GM19193 (cell line): Measurements from ENCODE around the gene MARCO.

ENCODE experiments used
- POLR2A ChIP-seq: IDR thresholded peaks from 4 replicates; pipeline ENCODE4 v1.6.1; 2011; ENCODE audit not compliant: insufficient read depth, insufficient read length; ENCODE audit errors: extremely low read depth

Gene MARCO

GRCh38 chr2:118968042-118968441 lies 26.0 kb downstream of the MARCO start:
- no peak for TF ChIP-seq POLR2A

GRCh38 chr2:118968961-118969733 lies 27.2 kb downstream of the MARCO start:
- no peak for TF ChIP-seq POLR2A

- no peak for TF ChIP-seq POLR2A
Observed at GRCh38 chr2:118969734-118970395, 27.9 kb downstream of the MARCO start.

- TF ChIP-seq POLR2A = no peak
Observed at GRCh38 chr2:118970396-118971135, 28.6 kb downstream of the MARCO start.

DNA sequence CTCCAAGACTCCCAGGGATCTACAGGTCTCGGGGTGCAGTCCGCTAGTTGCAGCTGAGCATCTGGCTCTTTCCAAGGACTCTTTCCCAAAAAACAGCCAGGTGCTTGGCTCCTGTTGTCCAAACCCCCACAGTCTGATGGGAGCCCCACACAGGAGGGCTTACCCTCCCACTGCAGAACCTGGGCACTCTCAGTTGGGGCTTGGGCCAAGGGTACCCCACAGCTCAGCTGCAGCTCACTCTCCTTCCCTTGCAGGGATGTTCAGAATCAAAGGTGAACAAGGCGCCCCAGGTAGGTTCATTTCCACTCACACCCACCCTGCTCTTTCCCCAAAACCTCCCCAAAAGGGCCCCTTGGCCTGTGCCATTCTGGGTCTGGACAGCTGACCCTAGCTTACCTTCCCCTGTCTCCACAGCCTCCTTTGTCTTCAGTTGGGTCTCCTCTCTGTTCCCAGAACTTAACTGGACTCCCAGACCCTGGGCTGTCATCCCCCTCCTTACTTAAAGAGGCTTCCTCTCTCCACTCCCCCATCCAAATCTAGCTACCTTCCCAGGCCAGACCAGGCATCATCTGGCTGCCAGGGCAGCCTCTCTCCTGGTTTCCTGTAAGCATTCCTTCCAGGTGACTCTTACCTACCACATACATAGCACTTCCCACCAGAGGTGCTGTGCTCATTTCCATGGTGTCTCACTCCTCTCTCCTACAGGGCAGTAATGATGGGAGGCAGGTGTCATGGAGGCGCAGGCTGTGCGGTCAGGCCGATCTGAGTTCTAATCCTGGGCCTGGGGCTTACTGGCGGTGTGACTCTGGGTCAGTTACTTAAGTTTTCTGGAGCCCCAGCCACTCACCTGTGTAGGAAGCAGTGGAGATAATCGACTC lies 29.5 kb downstream of the MARCO start:
- TF ChIP-seq POLR2A = no peak

DNA sequence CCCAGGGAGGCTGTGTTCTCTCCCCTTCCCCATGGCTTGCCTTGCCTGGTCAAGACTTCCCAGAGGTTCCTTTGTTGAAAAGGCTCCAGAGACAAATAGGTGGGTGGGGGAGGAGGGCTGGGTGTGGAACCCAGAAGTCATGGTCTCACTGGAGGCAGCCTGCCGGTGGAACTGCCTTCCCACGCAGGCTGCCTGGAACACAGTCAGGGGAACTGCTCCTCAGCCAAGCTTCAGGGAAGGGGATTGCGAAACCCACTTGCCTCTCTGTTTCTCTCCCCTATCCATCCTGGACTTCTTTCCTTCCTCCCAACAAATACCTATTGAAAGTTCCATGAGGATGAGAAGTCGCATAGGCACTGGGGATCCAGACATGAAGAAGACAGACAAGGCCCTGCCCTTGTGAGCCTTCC lies 31.6 kb downstream of the MARCO start:
- TF ChIP-seq POLR2A = no peak

DNA sequence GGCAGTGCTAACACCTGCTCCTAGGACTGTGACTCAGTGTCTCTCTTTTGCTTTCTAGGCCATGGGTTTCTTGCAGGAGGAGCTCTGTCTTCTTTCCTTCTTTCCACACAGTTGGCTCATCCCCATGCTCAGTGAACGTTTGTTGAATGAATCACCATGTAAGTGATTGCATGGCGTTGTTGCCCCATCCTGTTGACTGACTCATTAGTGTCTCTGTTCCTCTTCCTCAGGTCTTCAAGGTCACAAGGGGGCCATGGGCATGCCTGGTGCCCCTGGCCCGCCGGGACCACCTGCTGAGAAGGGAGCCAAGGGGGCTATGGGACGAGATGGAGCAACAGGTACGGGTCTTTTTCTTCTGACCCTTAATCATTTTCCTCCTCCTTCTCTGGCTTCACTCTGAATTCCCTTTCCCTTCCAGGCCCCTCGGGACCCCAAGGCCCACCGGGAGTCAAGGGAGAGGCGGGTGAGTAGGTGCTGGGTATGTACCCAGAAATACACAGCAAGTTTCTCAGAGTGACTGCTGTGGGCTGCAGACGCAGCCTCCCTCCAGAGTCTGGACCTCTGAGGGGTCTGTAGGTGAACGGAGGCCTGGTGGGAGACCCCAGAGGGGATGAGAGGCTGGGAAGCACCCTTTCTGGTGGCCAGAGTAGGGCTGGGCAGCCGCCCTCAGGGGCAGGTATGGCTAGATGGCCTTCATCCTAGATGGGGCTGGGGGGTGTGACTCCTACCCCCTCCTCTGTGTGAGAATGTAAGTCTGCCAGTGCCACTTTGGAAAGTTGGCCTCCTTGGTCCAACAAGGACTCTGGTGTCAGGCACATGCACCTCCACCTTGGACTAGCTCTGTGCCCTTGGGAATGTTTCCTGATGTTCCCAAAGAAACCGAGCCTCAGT lies 32.4 kb downstream of the MARCO start:
- TF ChIP-seq POLR2A = no peak

GRCh38 chr2:118975133-118975532 lies 33.1 kb downstream of the MARCO start:
- no peak for TF ChIP-seq POLR2A

DNA sequence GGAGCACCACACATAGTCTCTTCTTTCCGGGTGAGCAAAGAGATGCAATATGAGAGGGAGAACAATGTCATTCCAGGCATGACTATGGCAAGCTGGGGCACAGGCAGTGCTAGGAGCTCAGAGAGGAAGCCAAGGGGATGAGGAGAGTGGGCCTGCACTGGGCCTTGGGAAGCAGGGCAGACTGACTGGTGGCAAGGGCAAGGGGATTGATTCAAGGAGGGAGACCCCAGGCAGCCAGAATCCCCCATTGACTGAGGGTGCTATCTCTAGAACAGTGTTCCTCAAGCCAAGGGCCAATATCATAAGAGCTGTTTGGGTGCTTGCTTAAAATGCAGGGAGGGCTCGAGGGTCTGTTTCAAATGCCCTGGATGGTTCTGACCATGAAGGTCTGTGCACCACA lies 36.1 kb downstream of the MARCO start:
- no peak for TF ChIP-seq POLR2A

DNA sequence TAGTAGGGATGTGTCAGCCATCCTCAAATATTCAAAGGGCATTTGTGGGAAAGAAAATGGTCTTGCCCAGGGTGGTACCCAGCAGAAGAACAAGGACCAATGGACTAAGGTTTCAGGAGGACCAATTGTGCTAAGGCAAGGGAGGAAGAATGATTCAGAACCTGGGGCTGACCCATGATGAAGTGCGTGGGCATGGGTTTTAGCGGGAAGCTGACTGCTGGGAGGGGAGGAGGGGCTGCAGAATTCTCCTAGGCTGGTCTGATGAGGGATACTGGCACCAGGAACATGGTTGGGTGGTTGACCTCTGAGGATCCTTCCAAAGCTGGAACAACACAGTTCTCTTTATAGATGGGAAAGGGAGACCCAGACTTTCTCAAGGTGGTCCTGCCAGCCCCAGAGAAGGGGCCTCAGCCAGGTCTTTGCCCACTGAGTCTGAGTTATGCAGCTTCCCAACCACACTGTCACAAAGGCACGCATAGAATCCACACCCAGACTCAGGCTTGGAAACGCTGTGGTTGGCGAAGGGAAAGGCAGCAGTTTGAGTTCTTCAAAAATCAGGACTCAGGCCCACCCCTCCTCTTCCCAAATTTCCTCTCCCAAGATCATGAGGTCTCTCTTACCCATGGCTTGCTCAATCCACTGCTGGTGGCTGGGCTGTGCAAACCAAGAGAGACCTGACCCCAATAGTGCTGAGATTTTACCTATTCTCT lies 37.3 kb downstream of the MARCO start:
- no peak for TF ChIP-seq POLR2A

DNA sequence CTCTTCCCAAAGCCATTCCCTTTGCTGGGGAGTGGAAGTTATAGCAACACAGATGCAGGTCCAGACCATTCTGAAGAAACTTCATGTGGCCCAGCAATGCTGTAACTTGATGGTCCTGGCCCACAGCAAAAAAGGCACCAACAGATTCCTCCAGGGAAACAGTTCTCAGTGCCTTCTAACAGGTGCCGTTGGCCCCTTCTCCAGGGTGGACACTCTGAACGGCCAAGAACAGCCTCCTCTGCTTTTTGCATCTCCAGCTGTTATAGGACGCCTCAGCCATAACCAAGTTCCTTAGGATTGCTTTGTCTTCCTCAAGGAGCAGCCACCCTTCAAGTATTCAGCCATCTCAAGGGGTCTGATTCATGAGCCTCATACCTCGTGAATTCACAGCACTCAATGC lies 38.0 kb downstream of the MARCO start:
- TF ChIP-seq POLR2A = no peak

DNA sequence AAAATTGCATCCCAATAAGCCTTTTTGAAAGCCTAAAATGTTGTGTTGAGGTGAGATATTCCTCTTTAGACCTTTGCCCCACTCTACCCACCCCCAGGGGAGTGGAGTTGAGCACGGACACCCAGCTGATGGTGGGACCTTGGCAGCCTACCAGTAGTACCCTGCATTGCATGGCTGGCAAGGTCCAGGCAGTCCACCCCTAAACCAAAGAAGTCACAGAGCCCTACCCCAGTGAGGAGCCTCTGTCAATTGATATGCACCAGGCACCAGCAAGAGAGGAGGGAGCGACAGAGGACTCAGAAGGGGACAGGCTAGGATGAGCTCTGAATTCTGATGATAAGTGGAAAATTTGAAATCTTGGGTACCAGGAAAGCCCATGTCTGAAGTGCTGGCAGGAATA lies 38.6 kb downstream of the MARCO start:
- TF ChIP-seq POLR2A = no peak

DNA sequence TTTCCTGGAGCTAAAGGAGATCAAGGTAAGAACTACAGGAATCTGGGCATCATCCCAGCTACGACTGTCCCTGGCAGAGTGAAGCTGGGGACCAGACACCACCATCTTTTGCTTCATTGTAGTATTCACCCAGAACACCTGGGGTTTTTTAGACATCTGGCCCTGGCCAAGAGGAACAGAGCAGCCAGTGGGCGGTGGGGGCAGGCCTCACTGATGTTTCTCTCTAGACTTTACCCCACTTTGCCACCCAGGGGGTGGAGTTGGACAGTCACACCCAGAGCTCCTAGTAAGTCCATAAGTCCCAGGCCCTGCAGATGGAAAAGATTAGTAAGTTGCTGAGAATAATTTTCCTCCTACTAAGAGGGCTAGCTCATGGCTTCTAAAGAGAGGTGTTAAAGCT lies 39.6 kb downstream of the MARCO start:
- TF ChIP-seq POLR2A = no peak

GRCh38 chr2:118982039-118982438 lies 40.0 kb downstream of the MARCO start:
- TF ChIP-seq POLR2A = no peak

- TF ChIP-seq POLR2A = no peak
Observed at GRCh38 chr2:118983133-118983532, 41.1 kb downstream of the MARCO start.
